Fibroblast of the aortic adventitia (primary cell): ENCODE data around the gene SIRPG. TPM values are rescaled to one million over a fixed set of nuclear protein-coding genes. Genes with fewer than 3 reads are reported as not detected.

Source experiments
- DNase-seq: peaks from one replicate; pipeline ENCODE4 v3.0.0-alpha.2; 2010; ENCODE audit warnings: low read depth
- H3K4me3 ChIP-seq: 2 replicates; pipeline ENCODE4 v1.5.1; 2011; ENCODE audit warnings: low read depth, mild to moderate bottlenecking, control low read depth, low read length, moderate library complexity
- CTCF ChIP-seq: IDR thresholded peaks from 2 replicates; pipeline ENCODE4 v1.5.1; 2011; ENCODE audit warnings: mild to moderate bottlenecking, low read length, control low read depth, inconsistent platforms; ENCODE audit not compliant: insufficient read depth
- total RNA-seq: library from RNA; depleted of rRNA; stranded (reverse); fragments of >200 nt; gene quantifications from 2 replicates; pipeline ENCODE4 v1.2.3, GENCODE V29; 2012; ENCODE audit warnings: low replicate concordance

SIRPG gene
- total RNA-seq, 1 donor: not detected

GRCh38 chr20:1631309-1632151 is 26.0 kb downstream of the SIRPG start:
- DNase-seq: peak; percentile 86
- no peak overlapping the region for H3K4me3 ChIP-seq
- TF ChIP-seq CTCF: no peak

GRCh38 chr20:1630186-1630585 is 27.4 kb downstream of the SIRPG start:
- H3K4me3 ChIP-seq: no peak overlapping the region
- no peak for DNase-seq
- no peak for TF ChIP-seq CTCF

GRCh38 chr20:1629321-1629720 is 28.3 kb downstream of the SIRPG start:
- TF ChIP-seq CTCF: no peak
- H3K4me3 ChIP-seq: no peak overlapping the region
- DNase-seq: no peak

- H3K4me3 ChIP-seq: no peak overlapping the region
- no peak for TF ChIP-seq CTCF
- DNase-seq: no peak
Observed at GRCh38 chr20:1628621-1629020, 29.0 kb downstream of the SIRPG start.

GRCh38 chr20:1627200-1627550 is 30.4 kb downstream of the SIRPG start:
- TF ChIP-seq CTCF: no peak
- DNase-seq: no peak
- no peak overlapping the region for H3K4me3 ChIP-seq

GRCh38 chr20:1626528-1627199 is 30.9 kb downstream of the SIRPG start:
- no peak overlapping the region for H3K4me3 ChIP-seq
- no peak for TF ChIP-seq CTCF
- no peak for DNase-seq
